ENCODE data around the gene SUN1. TPM values are rescaled to one million over a fixed set of nuclear protein-coding genes. Genes with fewer than 3 reads are reported as not detected.

SUN1 gene
- total RNA-seq, 2 experiments from 2014 or later, result 67.8 to 74.4 TPM

GRCh38 chr7:854118-854775, 22.0 kb downstream of the SUN1 start:
- no peaks in the 10 kb centered on the region for H3K9me3 Mint-ChIP-seq
- no peak overlapping the region for H3K4me3 Mint-ChIP-seq
- no peaks in the 10 kb centered on the region for H3K27me3 Mint-ChIP-seq (ENCODE audit: low read depth)
- intact Hi-C loops (cut with micrococcal nuclease), result no loop called here
- CTCF ChIA-PET, result no interaction called here
- H3K36me3 Mint-ChIP-seq (ENCODE audit: low read depth), result peaks cover 25% of the 10 kb centered on the region
- DNase-seq, result no peak
- H3K27ac Mint-ChIP-seq, result no peak overlapping the region
- no peaks in the 10 kb centered on the region for H3K4me1 Mint-ChIP-seq (ENCODE audit: low read depth)

GRCh38 chr7:855686-856369, 23.6 kb downstream of the SUN1 start:
- intact Hi-C loops (cut with micrococcal nuclease), result no loop called here
- H3K4me1 Mint-ChIP-seq (ENCODE audit: low read depth), result no peaks in the 10 kb centered on the region
- DNase-seq, result no peak
- H3K9me3 Mint-ChIP-seq, result no peaks in the 10 kb centered on the region
- CTCF ChIA-PET, result no interaction called here
- H3K27ac Mint-ChIP-seq, result no peak overlapping the region
- peaks cover 30% of the 10 kb centered on the region for H3K36me3 Mint-ChIP-seq (ENCODE audit: low read depth)
- H3K27me3 Mint-ChIP-seq (ENCODE audit: low read depth), result no peaks in the 10 kb centered on the region
- H3K4me3 Mint-ChIP-seq, result no peak overlapping the region

- intact Hi-C loops (cut with micrococcal nuclease), result no loop called here
- H3K36me3 Mint-ChIP-seq (ENCODE audit: low read depth), result peaks cover 30% of the 10 kb centered on the region
- no peaks in the 10 kb centered on the region for H3K9me3 Mint-ChIP-seq
- CTCF ChIA-PET, result interaction anchor here (2.5 kb wide), 1 partner anchor 17 kb away, joined by 9 read pairs; no protein-coding TSS in a partner anchor
- DNase-seq, result no peak
- H3K27me3 Mint-ChIP-seq (ENCODE audit: low read depth), result no peaks in the 10 kb centered on the region
- H3K4me3 Mint-ChIP-seq, result no peak overlapping the region
- no peak overlapping the region for H3K27ac Mint-ChIP-seq
- H3K4me1 Mint-ChIP-seq (ENCODE audit: low read depth), result no peaks in the 10 kb centered on the region
Observed at GRCh38 chr7:856444-857095, 24.3 kb downstream of the SUN1 start.

- Mint-ChIP-seq H3K4me1 (ENCODE audit: low read depth) (no peaks in the 10 kb centered on the region), H3K4me3 (no peak overlapping the region), H3K27me3 (ENCODE audit: low read depth) (no peaks in the 10 kb centered on the region), H3K36me3 (ENCODE audit: low read depth) (peaks cover 34% of the 10 kb centered on the region), H3K27ac (no peak overlapping the region), H3K9me3 (no peaks in the 10 kb centered on the region)
- DNase-seq, result no peak
- CTCF ChIA-PET, result interaction anchor here (2.5 kb wide), 1 partner anchor 16 kb away, joined by 9 read pairs; no protein-coding TSS in a partner anchor
- intact Hi-C loops (cut with micrococcal nuclease), result no loop called here
Observed at GRCh38 chr7:857661-858060, 25.4 kb downstream of the SUN1 start.

GRCh38 chr7:859359-860030, 27.2 kb downstream of the SUN1 start:
- no peak for DNase-seq
- Mint-ChIP-seq H3K27ac (no peak overlapping the region), H3K27me3 (ENCODE audit: low read depth) (no peaks in the 10 kb centered on the region), H3K36me3 (ENCODE audit: low read depth) (peaks cover 28% of the 10 kb centered on the region), H3K4me3 (no peak overlapping the region), H3K9me3 (no peaks in the 10 kb centered on the region), H3K4me1 (ENCODE audit: low read depth) (no peaks in the 10 kb centered on the region)
- CTCF ChIA-PET, result interaction anchor here (0.6 to 2.5 kb wide), 3 partner anchors 14 to 101 kb away, joined by 3 to 9 read pairs (median 5); no protein-coding TSS in a partner anchor
- intact Hi-C loops (cut with micrococcal nuclease), result no loop called here

DNA sequence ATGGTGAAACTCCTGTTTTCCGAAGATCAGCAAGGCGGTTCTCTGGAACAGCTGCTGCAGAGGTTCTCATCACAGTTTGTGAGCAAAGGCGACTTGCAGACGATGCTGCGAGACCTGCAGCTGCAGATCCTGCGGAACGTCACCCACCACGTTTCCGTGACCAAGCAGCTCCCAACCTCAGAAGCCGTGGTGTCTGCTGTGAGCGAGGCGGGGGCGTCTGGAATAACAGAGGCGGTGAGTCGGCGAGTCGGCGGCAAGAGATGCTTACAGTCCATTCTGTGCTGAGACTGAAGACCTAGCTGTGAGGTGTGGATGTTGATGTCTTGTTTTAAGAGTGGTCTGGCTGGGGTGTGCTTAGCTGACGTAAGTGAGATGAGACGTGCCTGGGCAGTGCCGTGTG, 27.9 kb downstream of the SUN1 start:
- peaks cover 30% of the 10 kb centered on the region for H3K36me3 Mint-ChIP-seq (ENCODE audit: low read depth)

DNA sequence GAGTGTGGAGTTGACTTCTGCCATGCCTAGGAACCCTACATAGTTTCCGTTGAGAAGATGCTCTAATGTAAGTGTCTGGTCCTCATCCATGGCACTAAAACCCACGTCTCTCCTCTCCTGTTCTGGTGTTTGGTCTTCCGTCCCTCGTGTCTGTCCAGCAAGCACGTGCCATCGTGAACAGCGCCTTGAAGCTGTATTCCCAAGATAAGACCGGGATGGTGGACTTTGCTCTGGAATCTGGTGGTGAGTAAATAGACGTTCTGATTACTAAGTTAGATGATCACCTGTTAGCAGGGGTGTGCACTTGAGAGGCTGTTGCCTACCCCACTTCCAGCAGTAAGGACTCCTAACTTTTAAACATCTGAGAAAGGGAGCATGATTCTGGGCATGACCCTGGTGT, 28.9 kb downstream of the SUN1 start:
- no peak overlapping the region for H3K4me3 Mint-ChIP-seq
- no peak for DNase-seq
- no peaks in the 10 kb centered on the region for H3K9me3 Mint-ChIP-seq
- no peak overlapping the region for H3K27ac Mint-ChIP-seq
- intact Hi-C loops (cut with micrococcal nuclease), result no loop called here
- H3K27me3 Mint-ChIP-seq (ENCODE audit: low read depth), result no peaks in the 10 kb centered on the region
- H3K36me3 Mint-ChIP-seq (ENCODE audit: low read depth), result peaks cover 33% of the 10 kb centered on the region
- H3K4me1 Mint-ChIP-seq (ENCODE audit: low read depth), result no peaks in the 10 kb centered on the region
- CTCF ChIA-PET, result interaction anchor here (0.9 kb wide), 1 partner anchor 12 kb away, joined by 3 read pairs; no protein-coding TSS in a partner anchor

More for the DNA sequence above, 27.9 kb downstream of the SUN1 start:
- CTCF ChIA-PET, result interaction anchor here (0.6 kb wide), 1 partner anchor 32 kb away, joined by 3 read pairs; no protein-coding TSS in a partner anchor
- H3K4me1 Mint-ChIP-seq (ENCODE audit: low read depth), result no peaks in the 10 kb centered on the region
- no peak overlapping the region for H3K4me3 Mint-ChIP-seq
- H3K9me3 Mint-ChIP-seq, result no peaks in the 10 kb centered on the region
- intact Hi-C loops (cut with micrococcal nuclease), result no loop called here
- H3K27ac Mint-ChIP-seq, result no peak overlapping the region
- no peak for DNase-seq
- H3K27me3 Mint-ChIP-seq (ENCODE audit: low read depth), result no peaks in the 10 kb centered on the region

DNA sequence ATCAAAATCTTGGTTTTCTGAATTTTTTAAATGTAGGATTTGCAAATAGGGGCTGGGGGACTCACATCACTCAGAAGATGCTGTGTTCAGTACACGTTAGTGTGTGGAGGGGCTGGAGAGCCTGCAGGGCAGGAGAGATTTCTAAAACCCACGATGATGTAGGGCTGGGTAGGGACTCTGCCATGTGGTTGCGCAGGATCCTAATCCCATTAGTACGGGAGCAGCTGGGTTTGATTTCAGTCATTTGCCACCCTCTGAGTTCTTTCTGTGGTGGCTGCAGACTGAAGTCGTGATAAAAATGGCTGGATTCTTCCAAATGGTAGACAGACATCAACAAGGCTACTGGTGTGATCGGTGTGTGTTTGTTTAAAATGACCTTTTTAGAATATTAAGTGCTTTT, 29.9 kb downstream of the SUN1 start:
- Mint-ChIP-seq H3K27me3 (ENCODE audit: low read depth) (no peaks in the 10 kb centered on the region), H3K27ac (no peak overlapping the region), H3K9me3 (no peaks in the 10 kb centered on the region), H3K4me3 (no peak overlapping the region), H3K36me3 (ENCODE audit: low read depth) (peaks cover 32% of the 10 kb centered on the region), H3K4me1 (ENCODE audit: low read depth) (no peaks in the 10 kb centered on the region)
- CTCF ChIA-PET, result interaction anchor here (0.9 to 1.5 kb wide), 2 partner anchors 11 kb away, joined by 3 to 5 read pairs; no protein-coding TSS in a partner anchor
- no peak for DNase-seq
- intact Hi-C loops (cut with micrococcal nuclease), result no loop called here

DNA sequence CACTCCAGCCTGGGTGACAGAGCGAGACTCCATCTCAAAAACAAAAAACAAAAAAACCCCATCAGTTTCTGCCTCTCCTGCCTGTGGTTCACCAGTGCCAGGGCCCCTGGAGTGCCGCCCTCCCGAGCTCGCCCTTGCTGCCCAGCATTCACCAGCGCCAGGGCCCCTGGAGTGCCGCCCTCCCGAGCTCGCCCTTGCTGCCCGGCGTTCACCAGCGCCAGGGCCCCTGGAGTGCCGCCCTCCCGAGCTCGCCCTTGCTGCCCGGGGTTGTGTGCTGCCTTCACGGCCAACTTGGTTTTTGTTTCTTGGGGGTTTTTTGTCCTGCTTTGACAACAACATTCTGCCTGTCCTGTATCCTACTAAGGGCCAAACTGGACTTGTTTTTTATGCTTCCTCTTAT, 30.8 kb downstream of the SUN1 start:
- H3K36me3 Mint-ChIP-seq (ENCODE audit: low read depth), result peaks cover 31% of the 10 kb centered on the region
- CTCF ChIA-PET, result interaction anchor here (1.0 to 1.5 kb wide), 2 partner anchors 10 kb away, joined by 4 to 5 read pairs; no protein-coding TSS in a partner anchor

DNA sequence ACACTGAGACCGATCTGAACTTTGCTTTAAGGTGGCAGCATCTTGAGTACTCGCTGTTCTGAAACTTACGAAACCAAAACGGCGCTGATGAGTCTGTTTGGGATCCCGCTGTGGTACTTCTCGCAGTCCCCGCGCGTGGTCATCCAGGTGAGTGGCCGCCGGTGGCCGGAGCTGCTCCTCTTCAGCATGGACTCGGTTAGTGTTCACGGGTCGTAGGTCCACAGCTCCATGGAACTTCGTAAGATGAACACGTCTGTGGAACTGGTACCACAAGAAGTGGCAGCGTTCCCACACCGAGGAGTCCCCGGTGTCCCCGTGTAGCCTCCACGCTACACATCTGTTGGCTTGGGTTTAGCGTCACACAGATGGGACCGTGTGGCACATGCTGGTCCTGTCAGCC, 33.6 kb downstream of the SUN1 start:
- Mint-ChIP-seq H3K27me3 (ENCODE audit: low read depth) (no peaks in the 10 kb centered on the region), H3K4me3 (no peak overlapping the region), H3K27ac (no peak overlapping the region), H3K4me1 (ENCODE audit: low read depth) (peaks cover 9% of the 10 kb centered on the region), H3K9me3 (no peaks in the 10 kb centered on the region), H3K36me3 (ENCODE audit: low read depth) (peaks cover 24% of the 10 kb centered on the region)
- intact Hi-C loops (cut with micrococcal nuclease), result no loop called here
- CTCF ChIA-PET, result interaction anchor here (1.0 kb wide), 1 partner anchor 46 kb away, joined by 3 read pairs; no protein-coding TSS in a partner anchor
- no peak for DNase-seq

More for the DNA sequence above, 30.8 kb downstream of the SUN1 start:
- H3K27ac Mint-ChIP-seq, result no peak overlapping the region
- DNase-seq, result no peak
- no peaks in the 10 kb centered on the region for H3K27me3 Mint-ChIP-seq (ENCODE audit: low read depth)
- H3K4me3 Mint-ChIP-seq, result no peak overlapping the region
- no peaks in the 10 kb centered on the region for H3K9me3 Mint-ChIP-seq
- intact Hi-C loops (cut with micrococcal nuclease), result no loop called here
- H3K4me1 Mint-ChIP-seq (ENCODE audit: low read depth), result no peaks in the 10 kb centered on the region

- no peak overlapping the region for H3K27ac Mint-ChIP-seq
- intact Hi-C loops (cut with micrococcal nuclease), result no loop called here
- H3K9me3 Mint-ChIP-seq, result no peaks in the 10 kb centered on the region
- no peaks in the 10 kb centered on the region for H3K27me3 Mint-ChIP-seq (ENCODE audit: low read depth)
- DNase-seq, result no peak
- no peak overlapping the region for H3K4me3 Mint-ChIP-seq
- H3K4me1 Mint-ChIP-seq (ENCODE audit: low read depth), result peaks cover 15% of the 10 kb centered on the region
- CTCF ChIA-PET, result no interaction called here
- H3K36me3 Mint-ChIP-seq (ENCODE audit: low read depth), result peaks cover 22% of the 10 kb centered on the region
Observed at GRCh38 chr7:867001-867405, 34.7 kb downstream of the SUN1 start.
